ENCODE data around the gene LYPD1.
"Not testable (repeated sequence)": the region's sequence is repeated elsewhere in the genome, so short reads cannot be mapped to it uniquely, and the experiment has no call there.

Gene LYPD1, protein sequence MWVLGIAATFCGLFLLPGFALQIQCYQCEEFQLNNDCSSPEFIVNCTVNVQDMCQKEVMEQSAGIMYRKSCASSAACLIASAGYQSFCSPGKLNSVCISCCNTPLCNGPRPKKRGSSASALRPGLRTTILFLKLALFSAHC

DNA sequence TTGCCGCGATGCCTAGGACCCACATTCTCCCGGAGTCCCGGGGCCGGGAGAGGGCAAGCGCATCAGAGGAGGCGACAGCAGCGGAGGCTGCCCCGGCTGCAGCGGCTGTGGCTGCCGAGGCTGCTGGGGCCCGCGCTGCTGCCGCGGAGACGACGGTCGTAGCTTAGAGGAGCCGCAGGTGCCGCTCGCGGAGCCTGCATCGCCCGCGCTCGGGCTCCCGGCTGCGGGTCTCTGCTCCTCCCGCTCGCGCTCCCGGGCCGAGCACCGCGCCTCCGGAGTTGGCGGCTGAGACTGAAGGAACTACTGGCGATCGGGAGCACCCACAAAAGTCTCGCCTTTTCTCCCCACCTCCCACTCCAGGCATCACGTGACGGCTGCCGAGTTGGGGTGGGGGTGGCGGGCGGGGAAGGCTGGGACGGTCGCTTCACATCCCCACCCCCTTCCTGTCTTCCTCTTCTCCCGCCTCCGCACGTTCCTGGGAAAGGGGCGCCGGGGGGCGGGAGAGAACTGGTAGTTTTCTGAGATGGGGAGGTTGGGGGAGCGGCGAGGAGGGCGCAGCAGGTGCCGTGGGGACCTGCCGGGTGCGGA is at the start of gene LYPD1:
Gene LYPD1 (minus strand): TSS at position 298 of the 588 bp plus-strand sequence. CDS start 273 bp downstream, at position 25.
- peak within 1 kb of the TSS; percentile 19 to 38 (median 27) for H3K4me3 ChIP-seq
- H3K27ac ChIP-seq = no peak within 1 kb of the TSS

DNA sequence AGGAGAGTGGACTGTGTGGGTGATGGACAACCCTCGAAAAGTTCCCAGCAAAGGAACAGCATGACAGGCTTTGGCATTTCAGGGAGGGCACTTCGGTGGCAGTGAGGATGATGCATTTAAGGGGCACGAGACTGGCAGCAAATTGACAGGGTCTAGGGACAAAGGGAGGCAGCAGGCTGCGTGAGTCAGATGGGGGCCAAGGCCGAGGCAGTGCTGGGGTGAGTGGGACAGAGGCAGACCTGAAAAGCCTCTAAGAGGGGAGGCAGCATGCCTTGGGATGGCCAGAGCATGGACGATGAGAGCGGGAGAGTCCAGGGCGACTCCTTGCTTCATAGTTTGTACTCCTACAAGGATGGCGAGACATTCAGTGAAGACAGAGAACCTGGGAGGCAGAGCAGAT is 49.5 kb upstream of the LYPD1 start:
- Histone ChIP-seq H3K4me3 (no peak overlapping the region), H3K27ac (no peak overlapping the region)

DNA sequence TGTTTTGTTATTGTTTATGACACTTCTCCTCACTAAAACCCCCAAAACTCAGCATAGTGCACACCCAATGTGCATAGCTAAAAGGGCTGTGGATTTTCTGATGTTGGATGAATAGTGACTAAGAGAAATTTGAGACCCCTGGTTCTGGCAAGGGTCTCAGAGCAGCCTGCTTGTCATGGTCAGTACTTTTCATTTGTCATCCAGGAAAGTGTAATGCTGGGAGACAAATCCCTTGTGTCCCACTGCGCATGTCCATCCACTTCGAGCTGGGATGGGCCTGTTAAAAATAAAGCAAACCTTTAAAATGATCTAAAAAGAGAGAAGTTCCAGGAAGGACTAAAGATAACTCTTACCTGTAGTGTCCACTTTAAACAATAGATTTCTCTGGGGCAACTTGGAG is 46.9 kb upstream of the LYPD1 start:
- no peak overlapping the region for H3K4me3 ChIP-seq
- no peak overlapping the region for H3K27ac ChIP-seq

DNA sequence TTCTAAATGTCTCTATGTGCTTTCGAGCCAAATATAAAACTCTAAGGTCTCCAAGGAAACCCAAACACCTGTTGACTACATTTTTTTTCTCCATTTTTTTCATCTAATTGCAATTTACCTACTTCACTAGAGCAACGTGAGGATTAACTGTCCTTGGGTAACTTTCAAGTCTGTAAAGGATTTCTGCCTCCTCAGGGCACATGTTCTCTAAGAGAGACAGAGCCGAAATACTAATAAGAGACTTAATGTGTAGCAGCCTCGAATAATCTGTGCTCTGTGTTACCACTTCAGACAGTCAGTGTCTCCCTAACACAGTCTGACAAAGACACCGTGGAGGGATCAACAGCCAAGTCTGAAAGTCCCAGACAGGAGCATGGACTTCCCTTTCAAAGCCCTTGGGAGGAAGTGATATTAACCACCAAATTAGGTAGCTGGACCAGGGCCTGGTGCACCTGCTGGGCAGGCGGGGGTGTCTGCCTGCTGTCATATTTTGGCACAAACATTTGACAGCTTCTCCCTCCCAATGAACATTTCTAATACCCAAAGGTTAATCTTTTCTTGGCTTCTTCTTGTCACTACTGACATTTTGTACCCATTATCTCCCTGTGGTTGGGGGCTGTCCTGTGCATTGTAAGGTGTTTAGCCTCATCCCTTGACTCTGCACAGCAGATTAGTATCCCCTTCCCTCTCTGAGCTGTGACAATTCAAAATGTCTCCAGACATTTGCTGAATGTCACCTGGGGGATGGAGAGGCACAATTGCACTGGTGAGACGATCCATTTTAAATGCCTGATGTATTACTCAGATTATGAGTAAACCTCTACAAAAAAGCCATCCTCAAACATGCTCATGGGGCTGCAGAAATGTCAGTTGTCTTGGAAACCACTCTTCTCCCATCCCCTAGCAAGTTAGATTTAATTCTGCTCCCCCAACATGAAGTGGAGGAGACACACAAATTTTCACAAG is 45.7 kb upstream of the LYPD1 start:
- Histone ChIP-seq H3K27ac (no peak overlapping the region), H3K4me3 (no peak overlapping the region)

DNA sequence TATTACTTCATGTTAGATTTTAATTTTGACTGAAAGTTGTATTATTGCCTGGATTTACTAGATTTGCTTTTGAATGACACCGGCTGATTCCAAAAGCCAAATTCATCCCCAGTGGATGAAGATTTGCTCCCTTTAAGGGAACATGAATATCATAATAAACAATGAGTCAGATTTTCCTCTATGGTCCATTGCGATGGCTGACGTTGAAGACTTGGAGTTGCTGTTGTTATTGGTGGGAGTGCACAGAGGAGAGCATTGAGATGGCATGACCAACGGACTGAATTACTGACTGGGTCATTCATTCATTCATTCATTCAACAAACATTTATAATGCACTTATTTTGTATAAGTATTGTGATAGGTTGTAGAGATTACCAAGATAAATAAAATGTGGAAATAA is 33.4 kb upstream of the LYPD1 start:
- Histone ChIP-seq H3K4me3 (no peak overlapping the region), H3K27ac (no peak overlapping the region)

DNA sequence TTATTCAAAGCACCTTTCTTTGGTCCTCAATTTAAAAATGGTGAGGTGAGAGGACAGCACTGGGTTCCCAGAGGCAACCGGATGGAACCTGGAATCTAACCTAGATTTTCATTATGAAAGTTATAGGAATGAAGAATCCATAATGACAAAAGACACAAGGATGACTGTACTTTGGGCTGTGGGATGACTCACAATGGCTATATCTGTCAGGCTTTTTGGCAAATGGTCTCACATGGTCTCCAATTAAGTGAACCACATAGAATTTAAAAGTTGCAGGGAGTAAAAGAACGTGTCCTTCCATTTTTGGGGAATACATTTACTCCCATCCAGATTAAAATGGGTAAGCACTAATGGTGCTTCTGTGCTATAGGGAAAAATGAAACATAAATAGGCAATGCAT is 31.8 kb upstream of the LYPD1 start:
- no peak overlapping the region for H3K4me3 ChIP-seq

DNA sequence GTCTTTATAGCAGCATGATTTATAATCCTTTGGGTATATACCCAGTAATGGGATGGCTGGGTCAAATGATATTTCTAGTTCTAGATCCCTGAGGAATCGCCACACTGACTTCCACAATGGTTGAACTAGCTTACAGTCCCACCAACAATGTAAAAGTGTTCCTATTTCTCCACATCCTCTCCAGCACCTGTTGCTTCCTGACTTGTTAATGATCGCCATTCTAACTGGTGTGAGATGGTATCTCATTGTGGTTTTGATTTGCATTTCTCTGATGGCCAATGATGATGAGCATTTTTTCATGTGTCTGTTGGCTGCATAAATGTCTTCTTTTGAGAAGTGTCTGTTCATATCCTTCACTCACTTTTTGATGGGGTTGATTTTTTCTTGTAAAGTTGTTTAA is 29.8 kb upstream of the LYPD1 start:
- H3K4me3 ChIP-seq, H3K27ac ChIP-seq: not testable (repeated sequence)

More for the DNA sequence above, 31.8 kb upstream of the LYPD1 start:
- no peak overlapping the region for H3K27ac ChIP-seq

DNA sequence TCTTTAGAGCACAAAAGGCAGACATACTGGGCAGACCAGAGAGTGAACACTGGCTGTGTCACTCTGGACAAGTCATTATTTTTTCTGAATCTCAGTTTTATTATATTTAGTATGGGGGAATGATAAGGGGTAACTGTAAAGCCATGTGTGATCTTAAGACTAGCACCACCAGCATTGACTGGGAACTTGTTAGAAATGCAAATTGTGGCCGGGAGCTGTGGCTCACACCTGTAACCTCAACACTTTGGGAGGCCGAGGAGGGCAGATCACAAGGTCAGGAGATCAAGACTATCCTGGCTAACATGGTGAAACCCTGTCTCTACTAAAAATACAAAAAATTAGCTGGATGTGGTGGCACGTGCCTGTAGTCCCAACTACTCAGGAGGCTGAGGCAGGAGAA is 28.3 kb upstream of the LYPD1 start:
- not testable (repeated sequence) for H3K27ac ChIP-seq

DNA sequence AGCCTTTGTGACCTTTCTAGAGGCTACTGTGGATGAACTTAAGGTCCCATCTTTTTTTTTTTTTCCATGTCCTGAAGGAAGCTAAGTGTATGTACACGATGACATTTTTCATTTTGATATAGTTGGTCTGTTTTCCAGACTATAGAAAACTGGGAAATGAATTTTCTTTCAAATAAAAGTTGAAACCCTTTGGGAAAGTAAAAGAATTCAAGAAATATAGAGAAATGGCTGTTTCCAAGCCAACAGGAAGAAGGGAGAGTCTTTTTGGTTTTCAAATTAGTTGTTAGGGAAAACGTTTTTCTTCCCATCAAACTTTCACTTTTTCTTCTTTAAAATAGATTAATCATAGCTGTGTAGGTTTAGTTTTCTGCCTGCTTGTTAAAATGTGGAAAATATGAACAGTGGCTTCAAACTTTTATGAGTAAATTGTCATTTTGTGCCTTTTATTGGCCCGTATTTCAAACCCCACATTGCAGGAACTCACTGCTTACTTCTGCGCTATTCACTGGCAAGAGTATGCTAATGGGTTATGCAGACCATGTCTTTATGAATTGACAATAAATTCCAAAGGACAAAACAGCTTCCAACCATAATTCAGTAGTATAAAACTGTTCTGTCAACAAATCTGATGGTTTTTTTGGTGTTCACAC is 27.7 kb upstream of the LYPD1 start:
- H3K4me3 ChIP-seq = no peak overlapping the region

More for the DNA sequence above, 28.3 kb upstream of the LYPD1 start:
- H3K4me3 ChIP-seq = not testable (repeated sequence)

DNA sequence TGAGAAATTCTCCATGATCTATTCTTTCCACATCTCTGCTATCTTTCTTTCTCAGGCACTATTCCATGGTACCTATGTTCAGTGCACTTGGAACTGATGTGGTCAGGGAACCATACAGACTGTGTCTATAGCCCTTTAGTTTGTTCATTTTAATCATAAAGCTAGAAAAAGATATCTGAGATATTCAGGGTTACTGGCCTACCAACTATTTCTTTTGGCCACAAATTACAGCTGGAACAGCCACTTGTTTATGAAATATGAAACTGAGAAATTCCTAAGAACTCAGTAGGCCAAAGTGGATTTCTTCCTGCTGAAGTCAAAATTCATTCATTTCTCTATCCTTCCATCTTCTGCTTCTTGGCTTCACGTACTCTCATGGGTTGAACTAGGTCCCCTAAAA is 22.8 kb upstream of the LYPD1 start:
- Histone ChIP-seq H3K4me3 (no peak overlapping the region), H3K27ac (no peak overlapping the region)

More for the DNA sequence above, 27.7 kb upstream of the LYPD1 start:
- H3K27ac ChIP-seq = no peak overlapping the region

DNA sequence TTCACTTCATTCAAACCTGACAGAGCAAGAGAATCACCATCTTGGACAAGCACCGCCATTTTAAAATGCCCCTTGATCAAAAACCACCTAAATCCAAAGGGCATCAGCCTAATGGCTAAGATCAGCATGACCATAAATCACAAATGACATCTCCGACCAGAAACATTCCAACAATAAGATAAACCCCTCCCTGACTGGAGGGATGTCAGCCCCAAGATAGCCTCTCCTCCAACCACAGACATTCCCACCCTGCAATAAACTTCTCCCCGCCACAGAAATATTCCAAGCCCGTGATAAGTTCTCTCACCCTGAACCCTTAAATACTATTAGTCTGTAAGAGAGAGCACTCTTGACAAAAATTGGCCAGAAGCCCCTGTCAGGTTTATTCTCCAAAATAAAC is 21.6 kb upstream of the LYPD1 start:
- Histone ChIP-seq H3K4me3 (no peak overlapping the region), H3K27ac (no peak overlapping the region)

DNA sequence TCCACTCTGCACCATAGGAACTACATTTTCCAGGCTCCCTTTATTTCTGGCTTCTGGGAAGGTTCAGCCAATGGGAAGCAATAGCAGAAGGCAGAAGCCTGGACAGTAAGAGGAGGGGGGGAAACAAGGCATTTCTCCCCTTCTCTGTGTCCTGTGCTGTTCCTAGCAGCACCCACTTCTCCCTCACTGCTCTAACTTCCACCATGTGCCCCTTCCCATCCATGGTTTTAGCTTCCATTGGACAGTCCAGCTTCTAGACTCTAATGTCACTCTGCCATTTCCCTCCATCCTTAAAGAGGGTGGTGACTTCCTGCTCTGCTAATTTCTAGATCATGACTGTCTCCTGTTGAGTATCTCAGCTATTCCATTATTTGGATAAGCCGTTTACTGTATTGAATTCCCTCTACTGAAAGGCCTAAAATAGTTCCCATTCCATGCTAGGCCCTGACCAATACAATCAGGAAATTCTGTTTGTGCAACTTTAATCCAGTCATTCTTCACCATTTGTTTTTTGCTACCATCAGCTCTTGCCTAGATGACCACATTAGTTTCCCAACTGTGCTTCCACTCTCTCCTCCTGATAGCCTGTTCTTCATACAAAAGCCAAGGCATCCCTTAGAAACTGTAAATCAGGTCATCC is 20.8 kb upstream of the LYPD1 start:
- Histone ChIP-seq H3K27ac (no peak overlapping the region), H3K4me3 (no peak overlapping the region)

DNA sequence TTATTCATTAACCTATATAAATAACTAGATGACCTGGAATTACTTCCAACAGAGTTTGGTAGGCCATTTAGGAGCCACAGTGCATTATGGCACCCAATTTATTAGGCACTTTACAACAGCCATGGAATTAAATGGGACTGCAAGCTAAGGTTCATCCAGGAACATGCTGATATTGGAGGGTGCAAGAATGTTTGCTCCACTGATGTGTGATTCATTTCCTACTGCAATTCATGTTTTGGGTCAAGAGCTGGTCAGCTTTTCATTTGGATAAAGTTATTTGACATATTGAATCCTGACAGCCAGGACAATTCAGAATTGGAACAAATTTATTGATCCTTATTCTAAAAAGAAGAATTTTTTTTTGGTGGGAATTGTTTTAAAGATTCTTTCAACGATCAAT is 11.8 kb upstream of the LYPD1 start:
- Histone ChIP-seq H3K4me3 (no peak overlapping the region), H3K27ac (no peak overlapping the region)

DNA sequence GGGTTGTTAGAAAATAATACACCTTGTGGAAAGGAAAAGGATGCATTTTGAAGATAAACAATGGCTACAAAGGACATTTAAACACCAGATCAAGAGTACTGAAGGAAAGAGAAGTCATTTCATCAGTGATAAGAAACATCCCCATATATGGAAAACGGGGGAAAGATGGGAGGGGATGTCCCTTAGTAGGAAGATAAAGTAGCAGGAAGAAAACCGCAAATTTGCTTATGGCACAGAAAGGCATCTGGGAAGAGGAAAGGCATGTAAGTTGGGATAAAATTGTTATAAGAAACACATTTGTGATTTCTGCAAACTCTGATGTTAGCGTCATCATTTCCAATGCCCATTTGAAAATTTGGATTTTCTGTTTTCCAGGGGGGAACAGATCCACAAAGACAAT is 10.5 kb upstream of the LYPD1 start:
- no peak overlapping the region for H3K4me3 ChIP-seq
- H3K27ac ChIP-seq = no peak overlapping the region

DNA sequence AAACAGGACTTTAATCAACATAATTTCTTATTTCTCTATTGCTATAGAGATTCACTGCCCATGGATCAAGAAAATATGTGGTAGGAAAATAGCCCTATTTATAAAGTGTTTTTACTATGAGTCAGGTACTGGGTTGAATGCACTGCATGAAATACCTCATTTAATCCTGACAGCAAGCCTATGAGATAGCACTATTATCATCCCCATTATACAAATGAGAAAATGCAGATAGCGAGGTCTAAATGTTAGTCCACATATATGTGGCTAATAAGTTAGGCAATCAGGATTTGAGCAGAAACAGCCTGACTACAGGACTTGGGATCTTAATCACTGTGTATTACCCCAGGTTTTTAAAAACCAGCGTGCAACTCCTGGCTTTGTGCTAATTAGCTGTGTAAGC is 8.5 kb upstream of the LYPD1 start:
- Histone ChIP-seq H3K4me3 (no peak overlapping the region), H3K27ac (no peak overlapping the region)

DNA sequence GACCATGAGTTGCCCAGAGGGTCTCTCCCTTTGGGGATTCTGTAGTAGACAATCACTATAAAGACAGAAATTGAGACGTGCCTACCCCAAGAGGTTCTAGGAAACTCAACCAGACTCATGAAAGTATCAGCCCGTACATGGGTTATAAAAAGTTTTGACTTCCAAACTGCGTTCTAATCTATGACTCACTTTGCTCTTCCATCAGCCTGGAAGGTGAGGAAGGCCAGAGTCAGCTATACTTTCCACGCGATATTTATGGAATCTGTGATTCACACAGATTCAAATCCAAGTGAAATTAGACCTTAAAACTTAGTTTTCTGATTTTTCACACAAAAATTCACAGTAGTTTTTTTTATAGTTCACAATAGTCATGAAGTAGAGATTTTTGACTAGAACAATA is 7.7 kb upstream of the LYPD1 start:
- Histone ChIP-seq H3K4me3 (no peak overlapping the region), H3K27ac (no peak overlapping the region)

DNA sequence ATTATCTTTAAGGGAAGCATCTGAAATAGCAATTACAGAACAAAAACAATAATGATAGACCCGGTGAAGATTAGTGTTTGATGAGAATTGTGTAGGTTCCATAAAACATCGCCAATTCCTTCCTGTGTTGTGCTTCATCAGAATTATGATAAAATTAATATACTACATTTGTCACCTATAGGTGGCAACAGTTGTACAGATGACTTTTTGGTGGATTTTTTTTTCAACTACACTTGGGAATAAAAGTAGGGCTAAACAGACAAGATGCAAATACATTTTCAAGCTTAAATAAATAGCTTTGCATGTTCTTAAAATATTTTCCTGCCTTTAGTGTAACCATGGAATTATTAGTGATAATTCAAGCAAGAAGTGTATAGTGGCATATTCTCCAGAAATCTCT is 7.0 kb upstream of the LYPD1 start:
- Histone ChIP-seq H3K27ac (no peak overlapping the region), H3K4me3 (no peak overlapping the region)

DNA sequence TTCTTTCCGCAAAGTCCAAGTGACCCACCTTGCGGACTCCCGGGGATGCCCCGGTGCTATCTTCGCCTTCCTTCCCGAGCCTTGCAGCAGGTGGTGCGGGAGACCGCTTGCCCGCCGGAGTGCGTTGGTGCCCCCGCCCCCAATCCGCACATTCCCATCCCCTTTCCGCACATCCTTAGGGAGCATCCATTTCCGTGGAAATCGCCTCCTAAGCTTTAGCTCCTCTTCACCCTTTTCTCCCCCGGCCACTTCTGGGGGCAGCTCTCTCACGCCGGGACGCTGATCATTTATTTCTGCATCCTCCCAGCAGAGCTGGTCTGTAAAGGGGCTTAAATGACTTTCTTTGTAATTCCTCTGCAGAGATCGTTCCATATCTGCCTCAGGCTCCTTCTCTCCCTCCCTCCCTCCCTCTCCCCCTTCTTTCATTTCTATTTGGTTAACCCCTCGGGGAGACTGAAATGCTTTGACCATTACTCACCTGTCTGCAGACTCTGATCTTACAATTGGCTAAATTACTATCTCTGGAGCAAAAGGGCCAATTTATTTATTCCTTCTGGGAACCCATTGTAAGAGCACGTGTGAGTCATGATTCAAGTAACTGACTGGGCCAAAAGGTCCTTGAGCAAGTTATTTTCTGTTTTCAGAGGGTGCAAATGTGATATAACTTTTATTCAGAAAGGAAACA is 1.3 kb upstream of the LYPD1 start:
- H3K27ac ChIP-seq = no peak overlapping the region
- peak overlapping the region in 5 of 7 experiments; percentile 19 to 38 (median 34) for H3K4me3 ChIP-seq

DNA sequence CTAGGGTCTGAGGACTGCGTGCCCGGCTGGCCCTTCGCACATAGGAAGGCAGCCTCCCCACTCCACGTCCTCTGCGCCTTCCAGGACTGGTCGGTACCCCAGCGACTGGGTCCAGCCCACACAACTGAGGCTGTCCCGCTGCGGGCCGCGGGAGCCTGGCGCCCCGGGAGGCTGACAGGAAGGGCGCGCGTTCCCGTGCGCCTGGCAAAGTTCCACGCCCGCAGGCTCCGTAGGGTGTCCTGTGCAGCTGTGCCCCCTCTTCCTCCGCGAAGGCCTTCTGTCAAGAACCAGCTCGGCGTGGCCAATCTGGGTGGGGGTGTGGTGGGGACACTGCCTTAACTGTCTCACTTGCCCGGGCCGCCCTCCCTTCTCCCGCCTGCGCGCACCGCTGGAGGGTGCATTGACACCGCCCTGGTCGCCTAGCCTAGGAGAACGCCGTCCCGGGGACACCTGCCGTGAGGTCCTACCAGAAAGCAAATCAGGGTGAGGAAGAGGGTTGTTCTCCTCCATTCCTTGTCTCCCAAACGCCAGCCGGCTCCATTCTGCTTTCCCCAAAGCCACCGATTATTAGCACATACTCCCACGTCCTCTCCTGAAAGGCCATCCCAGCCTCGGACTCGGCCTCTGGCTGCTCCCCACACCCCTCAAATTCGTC is 618 bp upstream of the LYPD1 start:
- Histone ChIP-seq H3K4me3 (peak overlapping the region; percentile 19 to 38 (median 27)), H3K27ac (no peak overlapping the region)

Measured in skin epidermis (tissue), 12 donors.